ENCODE measurements around the gene PPP3R1. TPM values are rescaled to one million over a fixed set of nuclear protein-coding genes. Genes with fewer than 3 reads are reported as not detected.

The PPP3R1 gene
- total and polyA plus RNA-seq, 9 of the 15 experiments (the other 6 are each of a cell fraction or from before 2014, with no cell fraction given) = 3.7 to 70.0 (median 24.8) TPM

DNA sequence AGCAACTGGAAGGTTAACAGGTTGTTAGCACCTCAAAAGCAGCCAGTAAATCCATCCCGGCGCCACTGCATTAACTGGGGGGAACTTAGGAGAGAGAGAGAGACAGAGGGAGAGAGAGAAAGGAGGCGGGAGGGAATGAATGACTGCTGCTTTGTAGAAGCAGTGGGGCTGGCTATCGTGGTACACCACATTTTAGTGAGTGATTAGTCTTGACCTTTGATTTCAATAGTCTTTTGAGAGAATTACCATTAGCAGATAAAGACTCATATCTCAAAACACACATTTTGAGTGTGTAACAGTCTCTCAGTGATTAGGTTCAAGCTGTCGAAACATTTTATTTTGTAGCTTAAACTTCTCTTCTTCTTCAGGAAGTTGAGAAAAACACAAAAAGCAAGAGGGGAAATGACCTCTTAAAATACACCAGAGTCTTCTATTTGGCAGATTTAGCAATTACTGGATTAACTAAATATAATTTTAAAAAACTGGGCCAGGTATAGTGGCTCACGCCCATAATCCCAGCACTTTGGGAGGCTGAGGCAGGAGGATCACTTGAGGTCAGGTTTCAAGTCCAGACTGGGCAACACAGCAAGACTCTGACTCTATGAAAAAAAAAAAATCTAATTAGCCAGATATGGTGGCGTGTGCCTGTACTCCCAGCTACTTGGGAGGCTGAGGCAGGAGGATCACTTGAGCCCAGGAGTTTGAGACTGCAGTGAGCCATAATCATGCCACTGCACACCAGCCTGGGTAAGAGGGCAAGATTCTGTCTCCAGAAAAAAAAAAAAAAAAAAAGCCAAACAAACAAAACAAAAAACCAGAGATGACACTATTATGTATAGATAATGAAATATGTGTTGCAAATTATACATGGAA is 116.6 kb downstream of the PPP3R1 start (continued):
- TF ChIP-seq ZNF668 (CRISPR knock-in tag; IDR thresholded peaks at IDR 0.05) (no peak), RBBP5 (IDR thresholded peaks at IDR 0.05; ENCODE audit: borderline replicate concordance, insufficient read depth, low read length, poor library complexity, severe bottlenecking) (no peak), ETV6 (IDR thresholded peaks at IDR 0.05; ENCODE audit: borderline replicate concordance in 1 of 2, low read depth in 2 of 2, low read length in 1 of 2) (0 out of 4 replicates have a peak, but pooled peaks of 1 of the 2 experiments have one; percentile 49), ETV6 (CRISPR knock-in tag; IDR thresholded peaks at IDR 0.05; ENCODE audit: borderline replicate concordance) (no peak), MLLT1 (IDR thresholded peaks at IDR 0.05) (peak in 1 of 2 experiments; percentile 82; a peak in 2 of 4 replicates), GATAD2B (IDR thresholded peaks at IDR 0.05; ENCODE audit: borderline replicate concordance) (peak; percentile 73; the same call in 1 of the 2 replicates), KLF1 (tag; IDR thresholded peaks at IDR 0.05) (no peak), JUNB (CRISPR knock-in tag; conservative IDR thresholded peaks at IDR 0.05) (no peak), ZNF174 (CRISPR knock-in tag; IDR thresholded peaks at IDR 0.05) (no peak), UBTF (IDR thresholded peaks at IDR 0.05; ENCODE audit: borderline replicate concordance in 1 of 2, low read depth in 2 of 2, low read length in 2 of 2) (no peak), CBFA2T2 (conservative IDR thresholded peaks at IDR 0.05) (peak; percentile 99), SETDB1 (IDR thresholded peaks at IDR 0.05; ENCODE audit: low read length) (no peak), ZNF707 (CRISPR knock-in tag; conservative IDR thresholded peaks at IDR 0.05) (no peak)
- TF ChIP-seq, protein P1, sequence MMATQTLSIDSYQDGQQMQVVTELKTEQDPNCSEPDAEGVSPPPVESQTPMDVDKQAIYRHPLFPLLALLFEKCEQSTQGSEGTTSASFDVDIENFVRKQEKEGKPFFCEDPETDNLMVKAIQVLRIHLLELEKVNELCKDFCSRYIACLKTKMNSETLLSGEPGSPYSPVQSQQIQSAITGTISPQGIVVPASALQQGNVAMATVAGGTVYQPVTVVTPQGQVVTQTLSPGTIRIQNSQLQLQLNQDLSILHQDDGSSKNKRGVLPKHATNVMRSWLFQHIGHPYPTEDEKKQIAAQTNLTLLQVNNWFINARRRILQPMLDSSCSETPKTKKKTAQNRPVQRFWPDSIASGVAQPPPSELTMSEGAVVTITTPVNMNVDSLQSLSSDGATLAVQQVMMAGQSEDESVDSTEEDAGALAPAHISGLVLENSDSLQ (IDR thresholded peaks at IDR 0.05) = peak; percentile 92
- TF ChIP-seq, protein P2, sequence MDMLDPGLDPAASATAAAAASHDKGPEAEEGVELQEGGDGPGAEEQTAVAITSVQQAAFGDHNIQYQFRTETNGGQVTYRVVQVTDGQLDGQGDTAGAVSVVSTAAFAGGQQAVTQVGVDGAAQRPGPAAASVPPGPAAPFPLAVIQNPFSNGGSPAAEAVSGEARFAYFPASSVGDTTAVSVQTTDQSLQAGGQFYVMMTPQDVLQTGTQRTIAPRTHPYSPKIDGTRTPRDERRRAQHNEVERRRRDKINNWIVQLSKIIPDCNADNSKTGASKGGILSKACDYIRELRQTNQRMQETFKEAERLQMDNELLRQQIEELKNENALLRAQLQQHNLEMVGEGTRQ (CRISPR knock-in tag; IDR thresholded peaks at IDR 0.05) = no peak
- TF ChIP-seq, protein P3, sequence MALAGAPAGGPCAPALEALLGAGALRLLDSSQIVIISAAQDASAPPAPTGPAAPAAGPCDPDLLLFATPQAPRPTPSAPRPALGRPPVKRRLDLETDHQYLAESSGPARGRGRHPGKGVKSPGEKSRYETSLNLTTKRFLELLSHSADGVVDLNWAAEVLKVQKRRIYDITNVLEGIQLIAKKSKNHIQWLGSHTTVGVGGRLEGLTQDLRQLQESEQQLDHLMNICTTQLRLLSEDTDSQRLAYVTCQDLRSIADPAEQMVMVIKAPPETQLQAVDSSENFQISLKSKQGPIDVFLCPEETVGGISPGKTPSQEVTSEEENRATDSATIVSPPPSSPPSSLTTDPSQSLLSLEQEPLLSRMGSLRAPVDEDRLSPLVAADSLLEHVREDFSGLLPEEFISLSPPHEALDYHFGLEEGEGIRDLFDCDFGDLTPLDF (CRISPR knock-in tag; IDR thresholded peaks at IDR 0.05) = no peak
- TF ChIP-seq, protein P4, sequence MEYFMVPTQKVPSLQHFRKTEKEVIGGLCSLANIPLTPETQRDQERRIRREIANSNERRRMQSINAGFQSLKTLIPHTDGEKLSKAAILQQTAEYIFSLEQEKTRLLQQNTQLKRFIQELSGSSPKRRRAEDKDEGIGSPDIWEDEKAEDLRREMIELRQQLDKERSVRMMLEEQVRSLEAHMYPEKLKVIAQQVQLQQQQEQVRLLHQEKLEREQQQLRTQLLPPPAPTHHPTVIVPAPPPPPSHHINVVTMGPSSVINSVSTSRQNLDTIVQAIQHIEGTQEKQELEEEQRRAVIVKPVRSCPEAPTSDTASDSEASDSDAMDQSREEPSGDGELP (CRISPR knock-in tag; IDR thresholded peaks at IDR 0.05; ENCODE audit: borderline replicate concordance) = no peak

Measured in K562 (cell line).